H1 (cell line): ENCODE results near the gene SYNPR. TPM values are rescaled to one million over a fixed set of nuclear protein-coding genes. Genes with fewer than 3 reads are reported as not detected.

Experiments used
- CTCF ChIA-PET: fragments of 300-600 bp; sonication (Branson Sonifier 250); formaldehyde crosslinking; loops from one replicate; lab custom pipeline; 2021; ENCODE audit not compliant: partially characterized antibody; lab: Charles Lee
- POLR2A ChIA-PET: fragments of 300-600 bp; sonication (Branson Sonifier 250); formaldehyde crosslinking; loops from one replicate; lab custom pipeline; 2021; ENCODE audit warnings: inconsistent platforms; ENCODE audit not compliant: partially characterized antibody; lab: Charles Lee
- DNase-seq, 2 experiments: peaks; one replicate each; pipeline versions ENCODE4 v3.0.0 to v3.0.0-alpha.2; 2010 to 2022; ENCODE audit warnings: low spot score in 2 of 2, low read depth in 1 of 2, mixed read lengths in 1 of 2
- FAIRE-seq: peaks from 2 replicates; lab custom pipeline; 2011; peaks lifted over from hg19 to GRCh38; lab: Jason Lieb, UNC
- H2AFZ ChIP-seq: 2 replicates; pipeline ENCODE4 v1.8.1; 2012; ENCODE audit warnings: low read length, inconsistent platforms
- H2AK5ac ChIP-seq: 2 replicates; pipeline ENCODE4 v1.6.1; 2013; ENCODE audit warnings: low read depth, low read length
- H2BK120ac ChIP-seq: replicated peaks from 2 replicates; pipeline ENCODE3; 2013; ENCODE audit warnings: low read depth, low read length, inconsistent platforms
- H2BK12ac ChIP-seq: 2 replicates; pipeline ENCODE4 v1.6.1; 2013; ENCODE audit warnings: low read depth, low read length
- H2BK15ac ChIP-seq: 2 replicates; pipeline ENCODE4 v1.6.1; 2013; ENCODE audit warnings: low read length
- H2BK20ac ChIP-seq: 2 replicates; pipeline ENCODE4 v1.6.1; 2013; ENCODE audit warnings: low read length
- H2BK5ac ChIP-seq: 2 replicates; pipeline ENCODE4 v1.6.1; 2013; ENCODE audit warnings: low read depth, low read length
- H3K14ac ChIP-seq: 2 replicates; pipeline ENCODE4 v1.6.1; 2013; ENCODE audit warnings: inconsistent platforms; ENCODE audit not compliant: insufficient read length
- H3K18ac ChIP-seq: 2 replicates; pipeline ENCODE4 v1.6.1; 2013; ENCODE audit warnings: low read length; ENCODE audit errors: extremely low read depth
- H3K23ac ChIP-seq: 2 replicates; pipeline ENCODE4 v1.6.1; 2013; ENCODE audit warnings: inconsistent platforms; ENCODE audit not compliant: insufficient read length
- H3K23me2 ChIP-seq: 2 replicates; pipeline ENCODE4 v1.6.1; 2013; ENCODE audit warnings: low read depth, low read length
- H3K27ac ChIP-seq: 2 replicates; pipeline ENCODE4 v1.6.1; 2011; ENCODE audit warnings: low read depth, low read length, inconsistent platforms
- H3K27me3 ChIP-seq, 4 experiments: replicated peaks in 1 of 4; 1 replicate in 1 of 4; 2 replicates in 3 of 4; pipeline versions ENCODE4 v1.6.1 to v1.8.1; 2011 to 2013; ENCODE audit warnings: low read length in 3 of 4, mild to moderate bottlenecking in 3 of 4, inconsistent platforms in 2 of 4, mixed read lengths in 2 of 4, moderate library complexity in 1 of 4; ENCODE audit not compliant: control insufficient read depth in 3 of 4, insufficient read depth in 3 of 4; ENCODE audit errors: extremely low read depth in 1 of 4
- H3K36me3 ChIP-seq, 4 experiments: 2 replicates each; pipeline versions ENCODE4 v1.6.1 to v1.8.1; 2011 to 2013; ENCODE audit warnings: mild to moderate bottlenecking in 4 of 4, low read length in 3 of 4, moderate library complexity in 2 of 4, control low read depth in 1 of 4, inconsistent platforms in 1 of 4; ENCODE audit not compliant: insufficient read depth in 4 of 4, control insufficient read depth in 2 of 4
- H3K4ac ChIP-seq: replicated peaks from 2 replicates; pipeline ENCODE3; 2013; ENCODE audit warnings: low read length, low read depth, mixed read lengths, inconsistent platforms; ENCODE audit not compliant: insufficient read length
- H3K4me1 ChIP-seq, 4 experiments: replicated peaks in 1 of 4; 1 replicate in 1 of 4; 2 replicates in 3 of 4; pipeline versions ENCODE4 v1.6.1 to v1.8.1; 2011 to 2013; ENCODE audit warnings: low read length in 3 of 4, inconsistent platforms in 2 of 4, mixed read lengths in 1 of 4; ENCODE audit not compliant: insufficient read depth in 4 of 4, control insufficient read depth in 3 of 4
- H3K4me2 ChIP-seq, 2 experiments: 2 replicates each; pipeline versions ENCODE4 v1.6.1 to v1.8.1; 2011 to 2013; ENCODE audit warnings: low read depth in 2 of 2, low read length in 2 of 2, control low read depth in 1 of 2, inconsistent platforms in 1 of 2, mild to moderate bottlenecking in 1 of 2; ENCODE audit not compliant: insufficient read depth in 1 of 2
- H3K4me3 ChIP-seq, 4 experiments: fragments of 200-600, 300-600 bp in 1 of 4; sonication (generic), shearing (Covaris generic), sonication (Bioruptor Twin) in 1 of 4; 2 replicates each; pipeline versions ENCODE4 v1.5.1 to v1.8.1; 2011 to 2016; ENCODE audit warnings: low read length in 4 of 4, low read depth in 3 of 4, control low read depth in 2 of 4, inconsistent platforms in 2 of 4, mild to moderate bottlenecking in 2 of 4, mixed read lengths in 1 of 4, moderate library complexity in 1 of 4; ENCODE audit not compliant: insufficient read depth in 2 of 4; ENCODE audit errors: extremely low read depth in 1 of 4
- H3K56ac ChIP-seq: replicated peaks from 2 replicates; pipeline ENCODE3; 2013; ENCODE audit warnings: low read depth, mild to moderate bottlenecking, mixed read lengths, low read length, inconsistent platforms; ENCODE audit not compliant: insufficient read length
- H3K79me1 ChIP-seq: 2 replicates; pipeline ENCODE4 v1.6.1; 2013; ENCODE audit warnings: low read depth, low read length, control low read depth
- H3K79me2 ChIP-seq, 2 experiments: 2 replicates each; pipeline versions ENCODE4 v1.6.1 to v1.8.1; 2012 to 2013; ENCODE audit warnings: low read length in 2 of 2, mild to moderate bottlenecking in 2 of 2, inconsistent platforms in 1 of 2; ENCODE audit not compliant: insufficient read depth in 2 of 2, control insufficient read depth in 1 of 2
- H3K9ac ChIP-seq, 4 experiments: replicated peaks in 1 of 4; 1 replicate in 1 of 4; 2 replicates in 3 of 4; pipeline versions ENCODE4 v1.6.1 to v1.8.1; 2011 to 2013; ENCODE audit warnings: low read depth in 3 of 4, low read length in 3 of 4, control low read depth in 2 of 4, mild to moderate bottlenecking in 2 of 4, moderate library complexity in 2 of 4, inconsistent platforms in 1 of 4; ENCODE audit errors: extremely low read depth in 1 of 4
- H3K9me3 ChIP-seq, 2 experiments: 2 replicates each; pipeline versions ENCODE4 v1.6.1 to v1.8.1; 2012 to 2013; ENCODE audit warnings: mild to moderate bottlenecking in 2 of 2, moderate library complexity in 2 of 2, control low read depth in 1 of 2, inconsistent platforms in 1 of 2, low read depth in 1 of 2, low read length in 1 of 2, mixed read lengths in 1 of 2; ENCODE audit not compliant: insufficient read depth in 2 of 2
- H4K20me1 ChIP-seq, 2 experiments: replicated peaks in 1 of 2; 2 replicates each; pipeline versions ENCODE3 to v1.8.1; 2011 to 2013; ENCODE audit warnings: inconsistent platforms in 2 of 2, low read length in 2 of 2, mild to moderate bottlenecking in 1 of 2; ENCODE audit not compliant: insufficient read depth in 2 of 2, control insufficient read depth in 1 of 2
- H4K5ac ChIP-seq: 2 replicates; pipeline ENCODE4 v1.6.1; 2013; ENCODE audit warnings: low read length, low read depth, mixed read lengths, inconsistent platforms; ENCODE audit not compliant: insufficient read length
- H4K8ac ChIP-seq: 2 replicates; pipeline ENCODE4 v1.8.0; 2013; ENCODE audit warnings: mild to moderate bottlenecking, moderate library complexity, low read length, inconsistent platforms; ENCODE audit not compliant: insufficient read depth; ENCODE audit errors: extremely low read depth
- H4K91ac ChIP-seq: replicated peaks from 2 replicates; pipeline ENCODE3; 2013; ENCODE audit warnings: low read length, mixed read lengths, inconsistent platforms; ENCODE audit not compliant: insufficient read length
- ATF2 ChIP-seq: IDR thresholded peaks from 2 replicates; pipeline ENCODE4 v1.6.1; 2012; ENCODE audit warnings: low read length, inconsistent platforms
- CHD1 ChIP-seq: IDR thresholded peaks from 2 replicates; pipeline ENCODE4 v1.6.1; 2012; ENCODE audit warnings: low read depth, low read length, improper control_type of control experiment
- CHD2 ChIP-seq: IDR thresholded peaks from 2 replicates; pipeline ENCODE4 v1.6.1; 2012; ENCODE audit warnings: low read length, improper control_type of control experiment
- CTCF ChIP-seq, 3 experiments: IDR thresholded peaks; 1 replicate in 2 of 3; 2 replicates in 1 of 3; pipeline versions ENCODE4 v1.5.1 to v1.6.1; 2011; ENCODE audit warnings: low read length in 3 of 3, mild to moderate bottlenecking in 3 of 3, inconsistent platforms in 2 of 3, low read depth in 1 of 3, moderate library complexity in 1 of 3; ENCODE audit not compliant: insufficient read depth in 1 of 3; ENCODE audit errors: control extremely low read depth in 1 of 3
- EP300 ChIP-seq, 2 experiments: IDR thresholded peaks; 1 replicate in 1 of 2; 2 replicates in 1 of 2; pipeline ENCODE4 v1.6.1; 2011 to 2012; ENCODE audit warnings: low read depth in 2 of 2, low read length in 2 of 2, mild to moderate bottlenecking in 2 of 2, borderline replicate concordance in 1 of 2, inconsistent platforms in 1 of 2, moderate library complexity in 1 of 2
- HDAC2 ChIP-seq, 2 experiments: fragments of 300-600 bp in 1 of 2; sonication (generic) in 1 of 2; IDR thresholded peaks; 2 replicates each; pipeline ENCODE4 v1.6.1; 2011 to 2012; ENCODE audit warnings: low read depth in 2 of 2, low read length in 2 of 2, mild to moderate bottlenecking in 2 of 2, moderate library complexity in 2 of 2, borderline replicate concordance in 1 of 2, inconsistent platforms in 1 of 2
- PHF8 ChIP-seq: fragments of 200-600 bp; sonication (generic); conservative IDR thresholded peaks from 2 replicates; pipeline ENCODE4 v1.7.1; 2012; ENCODE audit warnings: low read depth, mild to moderate bottlenecking, inconsistent platforms, low read length, moderate library complexity
- POLR2A ChIP-seq, 2 experiments: IDR thresholded peaks; 1 replicate in 1 of 2; 2 replicates in 1 of 2; pipeline ENCODE4 v1.6.1; 2011; ENCODE audit warnings: low read depth in 2 of 2, low read length in 2 of 2, mild to moderate bottlenecking in 2 of 2; ENCODE audit errors: control extremely low read depth in 1 of 2
- RFX5 ChIP-seq: IDR thresholded peaks from 2 replicates; pipeline ENCODE4 v1.6.1; 2011; ENCODE audit warnings: low read depth, low read length, improper control_type of control experiment, borderline replicate concordance
- WGBS, 2 experiments: shearing (Covaris generic) in 1 of 2; methylation state at CpG; one replicate each; pipeline versions ENCODE4 v1.1.6 to v1.1.7; 2013 to 2015; ENCODE audit warnings: low lambda C conversion rate in 2 of 2, mixed read lengths in 2 of 2, inconsistent platforms in 1 of 2, low coverage in 1 of 2, missing lambda C conversion rate in 1 of 2; ENCODE audit not compliant: insufficient replicate concordance in 2 of 2, insufficient coverage in 1 of 2, insufficient read length in 1 of 2; ENCODE audit errors: extremely low coverage in 1 of 2, missing lambda C conversion rate in 1 of 2; 5-methylcytosine and 5-hydroxymethylcytosine counted together
- polyA plus RNA-seq, 7 experiments: library from polyadenylated mRNA; depleted of rRNA in 3 of 7; stranded (reverse) in 5 of 7; unstranded in 2 of 7; fragments of >200 nt in 5 of 7; fragments of 200-250 nt in 2 of 7; gene quantifications; 1 replicate in 5 of 7; 2 replicates in 1 of 7; 4 replicates in 1 of 7; pipeline versions ENCODE4 v1.2.1 to v1.2.3, GENCODE V29; 2011 to 2013; ENCODE audit warnings: missing spikeins in 2 of 7, mixed read lengths in 2 of 7
- total RNA-seq: library from RNA; stranded (reverse); fragmentation: NEBNext Ultra II Directional; extraction: Animal tissue kit (Norgen Biotek cat#: 25700); gene quantifications from 2 replicates; pipeline ENCODE4 v1.2.1, GENCODE V29; 2021

The SYNPR gene
- total and polyA plus RNA-seq, 2 of the 8 experiments (the other 6 are each of a cell fraction or from before 2014, with no cell fraction given), result 0.39 to 0.99 TPM

- Histone ChIP-seq H3K36me3 (no peaks in the 10 kb centered on the region), H3K18ac (no peak overlapping the region), H4K20me1 (no peaks in the 10 kb centered on the region), H3K27me3 (no peaks in the 10 kb centered on the region), H3K4me3 (no peak overlapping the region), H3K79me2 (no peaks in the 10 kb centered on the region), H4K91ac (no peak overlapping the region), H3K9me3 (no peaks in the 10 kb centered on the region), H4K5ac (no peak overlapping the region), H2BK5ac (no peak overlapping the region), H3K4ac (no peak overlapping the region), H2BK120ac (no peak overlapping the region), H3K23ac (no peak overlapping the region), H2BK15ac (no peak overlapping the region), H2BK12ac (no peak overlapping the region), H2BK20ac (no peak overlapping the region), H3K9ac (no peak overlapping the region), H2AFZ (no peak overlapping the region), H3K4me2 (no peak overlapping the region), H3K23me2 (no peaks in the 10 kb centered on the region), H3K14ac (no peak overlapping the region), H4K8ac (no peak overlapping the region), H3K79me1 (no peaks in the 10 kb centered on the region), H3K4me1 (no peaks in the 10 kb centered on the region), H2AK5ac (no peak overlapping the region), H3K27ac (no peak overlapping the region), H3K56ac (no peak overlapping the region)
- FAIRE-seq (no peak), DNase-seq (no peak)
- POLR2A ChIA-PET, result no interaction called here
- CTCF ChIA-PET, result interaction anchor here (0.9 to 1.5 kb wide), 2 partner anchors 8 to 42 kb away, joined by 3 read pairs; no protein-coding TSS in a partner anchor
- 88% methylated on average over 5 of the region's 5 CpGs; no CpG with 5 or more reads in 1 of the 2 experiments for WGBS, 2 experiments
- TF ChIP-seq EP300 (IDR thresholded peaks at IDR 0.05; ENCODE audit: borderline replicate concordance in 1 of 2, low read depth in 2 of 2, low read length in 2 of 2) (no peak), CHD1 (no peak), CTCF (IDR thresholded peaks at IDR 0.05; ENCODE audit: control extremely low read depth in 1 of 3, insufficient read depth in 1 of 3, low read depth in 1 of 3, low read length in 3 of 3) (no peak), HDAC2 (IDR thresholded peaks at IDR 0.05; ENCODE audit: borderline replicate concordance in 1 of 2, low read depth in 2 of 2, low read length in 2 of 2) (no peak), PHF8 (no peak), ATF2 (no peak), RFX5 (no peak), POLR2A (IDR thresholded peaks at IDR 0.05; ENCODE audit: control extremely low read depth in 1 of 2, low read depth in 2 of 2, low read length in 2 of 2) (no peak), CHD2 (no peak)
These were observed 112.7 kb downstream of the SYNPR start for GRCh38 chr3:63390710-63391230.
